Measurements from ENCODE around the gene C16orf90. TPM values are rescaled to one million over a fixed set of nuclear protein-coding genes. Genes with fewer than 3 reads are reported as not detected.

C16orf90 gene
- total RNA-seq, 2 experiments from 2014 or later: not detected

- Histone ChIP-seq H3K9me2 (ENCODE audit: insufficient read depth, low read length) (no peaks in the 10 kb centered on the region), H4K20me1 (ENCODE audit: insufficient read depth, low read length) (no peaks in the 10 kb centered on the region), H3K27ac (ENCODE audit: low read depth, low read length, poor library complexity, severe bottlenecking) (no peak overlapping the region), H3K4me3 (ENCODE audit: low read depth, low read length, poor library complexity, severe bottlenecking) (no peak overlapping the region), H3K9me3 (ENCODE audit: low read length) (no peaks in the 10 kb centered on the region), H3K4me2 (ENCODE audit: low read length) (no peak overlapping the region), H3K79me2 (ENCODE audit: insufficient read depth, low read depth, low read length) (no peaks in the 10 kb centered on the region), H3K36me3 (ENCODE audit: insufficient read depth, low read length) (peaks cover 63% of the 10 kb centered on the region), H3K4me1 (ENCODE audit: insufficient read depth, low read length, poor library complexity, severe bottlenecking) (no peaks in the 10 kb centered on the region), H2AFZ (ENCODE audit: low read length) (no peak overlapping the region)
- DNase-seq (ENCODE audit: low spot score): no peak
- ChIA-PET CTCF (ENCODE audit: unreplicated experiment) (no interaction called here), POLR2A (no interaction called here)
- no TSS peak for BruUV-seq (replicated peaks)
- TF ChIP-seq EZH2phosphoT487 (IDR thresholded peaks at IDR 0.05; ENCODE audit: borderline replicate concordance, low read depth, low read length): no peak
- TF ChIP-seq, protein P1, sequence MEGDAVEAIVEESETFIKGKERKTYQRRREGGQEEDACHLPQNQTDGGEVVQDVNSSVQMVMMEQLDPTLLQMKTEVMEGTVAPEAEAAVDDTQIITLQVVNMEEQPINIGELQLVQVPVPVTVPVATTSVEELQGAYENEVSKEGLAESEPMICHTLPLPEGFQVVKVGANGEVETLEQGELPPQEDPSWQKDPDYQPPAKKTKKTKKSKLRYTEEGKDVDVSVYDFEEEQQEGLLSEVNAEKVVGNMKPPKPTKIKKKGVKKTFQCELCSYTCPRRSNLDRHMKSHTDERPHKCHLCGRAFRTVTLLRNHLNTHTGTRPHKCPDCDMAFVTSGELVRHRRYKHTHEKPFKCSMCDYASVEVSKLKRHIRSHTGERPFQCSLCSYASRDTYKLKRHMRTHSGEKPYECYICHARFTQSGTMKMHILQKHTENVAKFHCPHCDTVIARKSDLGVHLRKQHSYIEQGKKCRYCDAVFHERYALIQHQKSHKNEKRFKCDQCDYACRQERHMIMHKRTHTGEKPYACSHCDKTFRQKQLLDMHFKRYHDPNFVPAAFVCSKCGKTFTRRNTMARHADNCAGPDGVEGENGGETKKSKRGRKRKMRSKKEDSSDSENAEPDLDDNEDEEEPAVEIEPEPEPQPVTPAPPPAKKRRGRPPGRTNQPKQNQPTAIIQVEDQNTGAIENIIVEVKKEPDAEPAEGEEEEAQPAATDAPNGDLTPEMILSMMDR (conservative IDR thresholded peaks at IDR 0.05; ENCODE audit: low read length): no peak
- intact Hi-C loops (cut with micrococcal nuclease; ENCODE audit: unreplicated experiment): no loop called here
Observed at GRCh38 chr16:3481696-3482658, 13.3 kb downstream of the C16orf90 start.

DNA sequence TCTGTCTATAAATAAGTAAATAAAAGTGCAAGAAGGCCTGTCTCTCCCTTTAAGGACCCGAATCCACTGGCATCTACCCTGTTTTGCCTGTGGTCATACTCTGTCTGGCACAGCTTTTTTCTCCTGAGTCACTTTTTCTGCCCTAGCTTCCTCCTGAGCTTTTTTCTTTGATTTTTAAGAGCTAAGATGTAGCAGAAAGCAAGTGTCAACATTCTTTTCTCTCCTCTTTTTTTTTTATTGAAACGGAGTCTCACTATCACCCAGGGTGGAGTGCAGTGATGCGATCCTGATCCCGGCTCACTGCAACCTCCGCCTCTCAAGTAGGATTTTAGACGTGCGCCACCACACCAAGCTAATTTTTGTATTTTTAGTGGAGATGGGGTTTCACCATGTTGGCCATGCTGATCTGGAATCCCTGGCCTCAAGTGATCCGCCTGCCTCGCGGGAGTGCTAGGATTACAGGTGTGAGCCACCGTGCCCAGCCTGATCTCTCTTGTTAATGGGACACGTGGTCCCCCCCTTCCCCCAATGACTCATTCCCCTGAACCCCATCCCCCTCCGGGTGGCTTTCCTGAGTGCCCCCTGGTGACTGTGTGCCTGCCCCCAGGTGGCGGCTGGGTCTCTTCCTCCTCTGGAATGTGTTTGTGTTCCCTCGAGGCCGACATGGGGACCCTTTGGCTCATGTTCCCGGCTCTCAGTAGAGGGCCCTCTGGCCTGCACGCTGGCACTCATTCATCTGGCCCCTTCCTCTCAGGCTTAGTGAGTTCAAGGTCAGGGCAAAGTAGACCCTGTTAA is 14.2 kb downstream of the C16orf90 start:
- Histone ChIP-seq H3K4me2 (ENCODE audit: low read length) (no peak overlapping the region), H4K20me1 (ENCODE audit: insufficient read depth, low read length) (no peaks in the 10 kb centered on the region), H3K79me2 (ENCODE audit: insufficient read depth, low read depth, low read length) (no peaks in the 10 kb centered on the region), H2AFZ (ENCODE audit: low read length) (no peak overlapping the region), H3K27ac (ENCODE audit: low read depth, low read length, poor library complexity, severe bottlenecking) (no peak overlapping the region), H3K9me2 (ENCODE audit: insufficient read depth, low read length) (no peaks in the 10 kb centered on the region), H3K4me3 (ENCODE audit: low read depth, low read length, poor library complexity, severe bottlenecking) (no peak overlapping the region), H3K36me3 (ENCODE audit: insufficient read depth, low read length) (peaks cover 63% of the 10 kb centered on the region), H3K4me1 (ENCODE audit: insufficient read depth, low read length, poor library complexity, severe bottlenecking) (no peaks in the 10 kb centered on the region), H3K9me3 (ENCODE audit: low read length) (no peaks in the 10 kb centered on the region)
- POLR2A ChIA-PET: no interaction called here
- CTCF ChIA-PET (ENCODE audit: unreplicated experiment): no interaction called here
- no peak for TF ChIP-seq EZH2phosphoT487 (IDR thresholded peaks at IDR 0.05; ENCODE audit: borderline replicate concordance, low read depth, low read length)
- TF ChIP-seq, protein P1 (conservative IDR thresholded peaks at IDR 0.05; ENCODE audit: low read length): no peak
- intact Hi-C loops (cut with micrococcal nuclease; ENCODE audit: unreplicated experiment): no loop called here
- no peak for DNase-seq (ENCODE audit: low spot score)
- BruUV-seq (replicated peaks): no TSS peak

Data from OCI-LY7 (cell line).